Endothelial cell (in vitro differentiated cells): ENCODE results near the gene ACIN1. TPM values are rescaled to one million over a fixed set of nuclear protein-coding genes. Genes with fewer than 3 reads are reported as not detected.
A peak's percentile ranks its signal among the peaks of the same experiment; 100 is the strongest.

Source experiments
- DNase-seq: peaks from one replicate; pipeline ENCODE4 v3.0.0; 2021; ENCODE audit warnings: low spot score
- H3K27ac Mint-ChIP-seq: one replicate; pipeline ENCODE4 v1.8.0; 2021; ENCODE audit warnings: mixed read lengths, inconsistent platforms; ENCODE audit not compliant: unreplicated experiment
- H3K27me3 Mint-ChIP-seq: one replicate; pipeline ENCODE4 v1.8.0; 2021; ENCODE audit warnings: mild to moderate bottlenecking, moderate library complexity, mixed read lengths, inconsistent platforms; ENCODE audit not compliant: unreplicated experiment
- H3K36me3 Mint-ChIP-seq: one replicate; pipeline ENCODE4 v1.8.0; 2021; ENCODE audit warnings: mild to moderate bottlenecking, low read depth, mixed read lengths, inconsistent platforms; ENCODE audit not compliant: unreplicated experiment
- H3K4me1 Mint-ChIP-seq: one replicate; pipeline ENCODE4 v1.8.0; 2021; ENCODE audit warnings: mild to moderate bottlenecking, mixed read lengths, inconsistent platforms; ENCODE audit not compliant: unreplicated experiment
- H3K4me3 Mint-ChIP-seq: one replicate; pipeline ENCODE4 v1.8.0; 2021; ENCODE audit warnings: mild to moderate bottlenecking, mixed read lengths, inconsistent platforms; ENCODE audit not compliant: unreplicated experiment
- H3K9me3 Mint-ChIP-seq: one replicate; pipeline ENCODE4 v1.8.0; 2021; ENCODE audit warnings: mixed read lengths, inconsistent platforms; ENCODE audit not compliant: unreplicated experiment
- CTCF ChIP-seq: fragments of 200-600 bp; sonication (generic); IDR thresholded peaks from one replicate; pipeline ENCODE4 v1.5.0; 2021; ENCODE audit warnings: antibody characterized with exemption; ENCODE audit not compliant: unreplicated experiment
- total RNA-seq: library from RNA; stranded (reverse); fragmentation: NEBNext Ultra II Directional; extraction: Animal tissue kit (Norgen Biotek cat#: 25700); gene quantifications from one replicate; pipeline ENCODE4 v1.2.1, GENCODE V29; 2021; ENCODE audit not compliant: unreplicated experiment

Gene ACIN1
- total RNA-seq, 1 donor from 2014 or later: 226 TPM

- H3K36me3 Mint-ChIP-seq: peaks cover 16% of the 10 kb centered on the region
- no peak for DNase-seq
- no peaks in the 10 kb centered on the region for H3K9me3 Mint-ChIP-seq
- no peak overlapping the region for H3K27ac Mint-ChIP-seq
- H3K4me3 Mint-ChIP-seq: no peak overlapping the region
- H3K27me3 Mint-ChIP-seq: peaks cover 7% of the 10 kb centered on the region
- peaks cover 13% of the 10 kb centered on the region for H3K4me1 Mint-ChIP-seq
- no peak for TF ChIP-seq CTCF
Observed at GRCh38 chr14:23052182-23052623, 42.7 kb downstream of the ACIN1 start.

GRCh38 chr14:23051141-23052057 is 43.5 kb downstream of the ACIN1 start:
- Mint-ChIP-seq H3K27ac (no peak overlapping the region), H3K4me1 (peaks cover 18% of the 10 kb centered on the region), H3K4me3 (no peak overlapping the region), H3K27me3 (peaks cover 11% of the 10 kb centered on the region), H3K36me3 (peaks cover 16% of the 10 kb centered on the region), H3K9me3 (no peaks in the 10 kb centered on the region)
- no peak for TF ChIP-seq CTCF
- no peak for DNase-seq

GRCh38 chr14:23049011-23049410 is 45.9 kb downstream of the ACIN1 start:
- Mint-ChIP-seq H3K4me3 (no peak overlapping the region), H3K27ac (no peak overlapping the region), H3K4me1 (peaks cover 33% of the 10 kb centered on the region), H3K36me3 (peaks cover 16% of the 10 kb centered on the region), H3K27me3 (peaks cover 10% of the 10 kb centered on the region), H3K9me3 (no peaks in the 10 kb centered on the region)
- no peak for DNase-seq
- no peak for TF ChIP-seq CTCF

- no peak for DNase-seq
- Mint-ChIP-seq H3K4me1 (peaks cover 42% of the 10 kb centered on the region), H3K36me3 (peaks cover 19% of the 10 kb centered on the region), H3K9me3 (no peaks in the 10 kb centered on the region), H3K27me3 (peaks cover 15% of the 10 kb centered on the region), H3K27ac (peak overlapping the region; percentile 92), H3K4me3 (peak overlapping the region; percentile 63)
- TF ChIP-seq CTCF: no peak
Observed at GRCh38 chr14:23047751-23048693, 46.9 kb downstream of the ACIN1 start.
